Brain microvascular endothelial cell (primary cell): Measurements from ENCODE around the gene CALHM1.

Experiments
- DNase-seq: peaks from one replicate; pipeline ENCODE4 v3.0.0-alpha.2; 2020
- H3K27ac ChIP-seq: fragments of 250-450 bp; sonication (Bioruptor Pico); 2 replicates; pipeline ENCODE4 v1.5.1; 2020; ENCODE audit warnings: mild to moderate bottlenecking, moderate library complexity
- H3K27me3 ChIP-seq: fragments of 250-450 bp; sonication (Bioruptor Pico); replicated peaks from 2 replicates; pipeline ENCODE4 v1.5.1; 2020; ENCODE audit warnings: mild to moderate bottlenecking
- H3K36me3 ChIP-seq: fragments of 250-450 bp; sonication (Bioruptor Pico); replicated peaks from 2 replicates; pipeline ENCODE4 v1.5.1; 2020; ENCODE audit warnings: mild to moderate bottlenecking
- H3K4me3 ChIP-seq: 2 replicates; pipeline ENCODE4 v1.5.1; 2011; ENCODE audit warnings: low read depth, mild to moderate bottlenecking, control low read depth, low read length, moderate library complexity
- CTCF ChIP-seq: IDR thresholded peaks from 2 replicates; pipeline ENCODE4 v1.5.1; 2011; ENCODE audit warnings: low read depth, mild to moderate bottlenecking, moderate library complexity, low read length, control low read depth, inconsistent platforms; ENCODE audit errors: missing control alignments
- in situ Hi-C: cut with HindIII; loops from 2 replicates; pipeline ENCODE4 v1.10.0; 2017; ENCODE audit warnings: low sequenced_read_pairs, low pct_ligation_motif_present

CALHM1 gene

GRCh38 chr10:103502849-103503660 is 44.4 kb upstream of the CALHM1 start:
- DNase-seq: no peak
- in situ Hi-C loops: no loop called here
- H3K36me3 ChIP-seq: no peaks in the 10 kb centered on the region
- H3K27me3 ChIP-seq: peaks cover 77% of the 10 kb centered on the region
- no peak for TF ChIP-seq CTCF
- no peak overlapping the region for H3K4me3 ChIP-seq
- H3K27ac ChIP-seq: no peak overlapping the region

GRCh38 chr10:103501186-103501585 is 42.5 kb upstream of the CALHM1 start:
- H3K4me3 ChIP-seq: no peak overlapping the region
- H3K27me3 ChIP-seq: peaks cover 77% of the 10 kb centered on the region
- no peak for DNase-seq
- no peaks in the 10 kb centered on the region for H3K36me3 ChIP-seq
- no peak overlapping the region for H3K27ac ChIP-seq
- TF ChIP-seq CTCF: no peak
- in situ Hi-C loops: no loop called here

- in situ Hi-C loops: no loop called here
- Histone ChIP-seq H3K27me3 (peaks cover 78% of the 10 kb centered on the region), H3K4me3 (no peak overlapping the region), H3K27ac (no peak overlapping the region), H3K36me3 (no peaks in the 10 kb centered on the region)
- no peak for DNase-seq
- TF ChIP-seq CTCF: no peak
Observed at GRCh38 chr10:103500481-103500880, 41.8 kb upstream of the CALHM1 start.

GRCh38 chr10:103499881-103500280 is 41.2 kb upstream of the CALHM1 start:
- no peaks in the 10 kb centered on the region for H3K36me3 ChIP-seq
- TF ChIP-seq CTCF: no peak
- in situ Hi-C loops: no loop called here
- H3K27me3 ChIP-seq: peaks cover 80% of the 10 kb centered on the region
- no peak for DNase-seq
- H3K4me3 ChIP-seq: no peak overlapping the region
- no peak overlapping the region for H3K27ac ChIP-seq

- in situ Hi-C loops: no loop called here
- no peak for DNase-seq
- Histone ChIP-seq H3K27me3 (peaks cover 88% of the 10 kb centered on the region), H3K27ac (no peak overlapping the region), H3K36me3 (no peaks in the 10 kb centered on the region), H3K4me3 (no peak overlapping the region)
- no peak for TF ChIP-seq CTCF
Observed at GRCh38 chr10:103498936-103499638, 40.4 kb upstream of the CALHM1 start.
